ENCODE data around the gene RNF5. TPM values are rescaled to one million over a fixed set of nuclear protein-coding genes. Genes with fewer than 3 reads are reported as not detected.

The RNF5 gene
- total RNA-seq, 1 experiment from 2014 or later: 45.9 TPM

- TF ChIP-seq REST (IDR thresholded peaks at IDR 0.05; ENCODE audit: low read depth): no peak
- no peak for TF ChIP-seq SRF (IDR thresholded peaks at IDR 0.05; ENCODE audit: low read depth)
These were observed 1.6 kb upstream of the RNF5 start (continued) for GRCh38 chr6:32176476-32177182.

- BruUV-seq (replicated peaks): TSS peak; percentile 39
- Histone ChIP-seq H3K27ac (ENCODE audit: low read depth, low read length) (peak overlapping the region; percentile 74), H3K27me3 (ENCODE audit: insufficient read depth, low read length) (no peaks in the 10 kb centered on the region), H3K36me3 (ENCODE audit: control insufficient read depth in 1 of 2, insufficient read depth in 2 of 2, low read length in 2 of 2) (peaks cover 0 to 11% of the 10 kb centered on the region in 2 experiments; a peak in 2 of 4 replicates), H3K9me2 (ENCODE audit: insufficient read depth) (no peaks in the 10 kb centered on the region), H2AFZ (ENCODE audit: low read depth, low read length, poor library complexity, severe bottlenecking) (no peak overlapping the region), H3K9me3 (ENCODE audit: control insufficient read depth in 1 of 2, insufficient read depth in 1 of 2, low read depth in 1 of 2, low read length in 2 of 2) (no peaks in the 10 kb centered on the region), H3K4me1 (ENCODE audit: control insufficient read depth in 1 of 2, insufficient read depth in 2 of 2, low read length in 2 of 2) (peaks cover 24 to 52% of the 10 kb centered on the region in 2 experiments), H3K79me2 (ENCODE audit: insufficient read depth, low read length) (peaks cover 24% of the 10 kb centered on the region), H3K4me3 (replicated peaks in 1 of 2; ENCODE audit: low read depth in 1 of 2, low read length in 2 of 2) (peak overlapping the region; percentile 93 to 98), H4K20me1 (ENCODE audit: insufficient read depth) (no peaks in the 10 kb centered on the region), H3K4me2 (ENCODE audit: low read length) (peak overlapping the region; percentile 97), H3K9ac (ENCODE audit: low read length) (peak overlapping the region; percentile 90)
- TF ChIP-seq SRF (IDR thresholded peaks at IDR 0.05; ENCODE audit: low read depth) (no peak), YY1 (IDR thresholded peaks at IDR 0.05; ENCODE audit: extremely low read depth, insufficient replicate concordance, low read depth, low read length) (peak; percentile 47), POLR2A (IDR thresholded peaks at IDR 0.05; ENCODE audit: borderline replicate concordance, extremely low read depth, insufficient read depth, insufficient read length) (peak; percentile 32)
- ChIA-PET CTCF (interaction anchor here (0.6 to 1.7 kb wide), 3 partner anchors 13 to 59 kb away, joined by 3 to 10 read pairs (median 9); partner anchors contain the start of gene PBX2), POLR2A (interaction anchor here (0.8 to 2.2 kb wide), 9 partner anchors 13 to 795 kb away, joined by 3 to 10 read pairs (median 4); partner anchors contain the start of genes ATF6B, EGFL8, FKBPL and GPSM3), RAD21 (ENCODE audit: low non-redundant PET in 1 of 2, low total read pairs in 2 of 2, uncharacterized antibody in 2 of 2, unreplicated experiment in 2 of 2) (no interaction called here)
- intact Hi-C loops (cut with micrococcal nuclease): no loop called here
- DNase-seq (ENCODE audit: low read depth, low spot score): no peak
- no peak for ATAC-seq
These were observed 920 bp upstream of the RNF5 start for GRCh38 chr6:32177183-32177787.
